ENCODE results near the gene SBK3.

- TF ChIP-seq CTCF (IDR thresholded peaks at IDR 0.05) (no peak), POLR2AphosphoS5 (IDR thresholded peaks at IDR 0.05; ENCODE audit: low read depth, low read length) (no peak), SMC3 (IDR thresholded peaks at IDR 0.05; ENCODE audit: low read depth, low read length) (no peak), EP300 (IDR thresholded peaks at IDR 0.05; ENCODE audit: borderline replicate concordance in 1 of 2, low read depth in 1 of 2, low read length in 1 of 2) (no peak), EZH2phosphoT487 (IDR thresholded peaks at IDR 0.05; ENCODE audit: borderline replicate concordance, low read depth) (no peak), USF2 (IDR thresholded peaks at IDR 0.05; ENCODE audit: borderline replicate concordance, low read depth, low read length) (no peak), JUND (IDR thresholded peaks at IDR 0.05) (no peak), TAF1 (IDR thresholded peaks at IDR 0.05; ENCODE audit: borderline replicate concordance, low read depth, low read length) (no peak), USF1 (IDR thresholded peaks at IDR 0.05; ENCODE audit: borderline replicate concordance, low read depth) (no peak), FOSL2 (IDR thresholded peaks at IDR 0.05; ENCODE audit: borderline replicate concordance, low read depth) (no peak)
These were observed 47.0 kb downstream of the SBK3 start for GRCh38 chr19:55498246-55498840.
